D341Med (cell line): Measurements from ENCODE around the gene KLHL5.
"Not testable (repeated sequence)": the region's sequence is repeated elsewhere in the genome, so short reads cannot be mapped to it uniquely, and the experiment has no call there.

Source experiments
- DNase-seq: peaks from one replicate; pipeline ENCODE4 v3.0.0; 2012; ENCODE audit warnings: low spot score

Gene KLHL5

GRCh38 chr4:39062094-39062769, at the start of gene KLHL5:
KLHL5 (plus strand) TSS chr4:39062232; CDS start chr4:39062653, 421 bp downstream.
- DNase-seq = no peak

GRCh38 chr4:39014028-39014427, 48.0 kb upstream of the KLHL5 start:
- no peak for DNase-seq

GRCh38 chr4:39020130-39020529, 41.9 kb upstream of the KLHL5 start:
- DNase-seq = no peak

- DNase-seq = no peak
Observed at GRCh38 chr4:39021631-39022030, 40.4 kb upstream of the KLHL5 start.

GRCh38 chr4:39022241-39022640, 39.8 kb upstream of the KLHL5 start:
- no peak for DNase-seq

GRCh38 chr4:39023059-39023458, 39.0 kb upstream of the KLHL5 start:
- DNase-seq = no peak

- no peak for DNase-seq
Observed at GRCh38 chr4:39024311-39024865, 37.6 kb upstream of the KLHL5 start.

- no peak for DNase-seq
Observed at GRCh38 chr4:39025552-39026085, 36.4 kb upstream of the KLHL5 start.

- DNase-seq = no peak
Observed at GRCh38 chr4:39026096-39026495, 35.9 kb upstream of the KLHL5 start.

GRCh38 chr4:39029752-39030694, 32.0 kb upstream of the KLHL5 start:
- DNase-seq = no peak

GRCh38 chr4:39030725-39031124, 31.3 kb upstream of the KLHL5 start:
- no peak for DNase-seq

- not testable (repeated sequence) for DNase-seq
Observed at GRCh38 chr4:39031590-39032020, 30.4 kb upstream of the KLHL5 start.

GRCh38 chr4:39032218-39033085, 29.6 kb upstream of the KLHL5 start, which contains the start of gene TMEM156:
TMEM156 (minus strand) TSS chr4:39032409; CDS start chr4:39032313, 96 bp downstream.
- DNase-seq = no peak

GRCh38 chr4:39036172-39036571, 25.9 kb upstream of the KLHL5 start:
- DNase-seq = no peak

- DNase-seq = no peak
Observed at GRCh38 chr4:39037491-39037825, 24.6 kb upstream of the KLHL5 start.

- DNase-seq = no peak
Observed at GRCh38 chr4:39037941-39038340, 24.1 kb upstream of the KLHL5 start.

- DNase-seq = no peak
Observed at GRCh38 chr4:39039108-39039507, 22.9 kb upstream of the KLHL5 start.

- no peak for DNase-seq
Observed at GRCh38 chr4:39042366-39042765, 19.7 kb upstream of the KLHL5 start.

GRCh38 chr4:39043058-39043860, 18.8 kb upstream of the KLHL5 start:
- no peak for DNase-seq

GRCh38 chr4:39043861-39044363, 18.1 kb upstream of the KLHL5 start:
- DNase-seq = no peak
